GM21528 (cell line): Measurements from ENCODE around the gene PYGL.
"Not testable (repeated sequence)": the region's sequence is repeated elsewhere in the genome, so short reads cannot be mapped to it uniquely, and the experiment has no call there.

Experiments used
- ATAC-seq: cut with Tn5 transposase; IDR thresholded peaks from one replicate; pipeline ENCODE4 v1.9.1; 2021; ENCODE audit warnings: mild to moderate bottlenecking, moderate library complexity; ENCODE audit not compliant: unreplicated experiment, low FRiP score

PYGL gene

GRCh38 chr14:50955373-50956043, 11.2 kb upstream of the PYGL start:
- ATAC-seq: no peak

GRCh38 chr14:50954811-50955372, 10.6 kb upstream of the PYGL start:
- ATAC-seq: no peak

DNA sequence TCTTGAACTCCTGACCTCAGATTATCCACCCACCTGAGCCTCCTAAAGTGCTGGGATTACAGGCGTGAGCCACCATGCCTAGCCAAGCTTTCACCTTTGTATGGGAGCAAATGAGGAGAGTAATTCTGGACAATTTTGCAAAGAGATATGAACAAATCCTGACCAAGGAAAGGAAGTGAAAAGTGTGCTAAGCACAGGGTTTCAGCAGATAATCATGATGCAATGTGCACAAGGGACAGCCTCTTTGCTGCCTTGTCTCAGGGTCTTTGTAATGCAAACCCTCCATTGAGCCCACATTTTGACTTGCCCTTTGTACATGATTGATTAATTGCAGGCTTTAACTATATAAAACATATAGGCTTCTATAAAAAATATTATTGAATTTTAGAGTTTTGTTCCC, 9.2 kb upstream of the PYGL start:
- ATAC-seq: no peak

- ATAC-seq: no peak
Observed at GRCh38 chr14:50951032-50951431, 6.7 kb upstream of the PYGL start.

GRCh38 chr14:50948205-50948604, 3.9 kb upstream of the PYGL start:
- ATAC-seq: no peak

GRCh38 chr14:50947446-50947845, 3.2 kb upstream of the PYGL start:
- no peak for ATAC-seq

DNA sequence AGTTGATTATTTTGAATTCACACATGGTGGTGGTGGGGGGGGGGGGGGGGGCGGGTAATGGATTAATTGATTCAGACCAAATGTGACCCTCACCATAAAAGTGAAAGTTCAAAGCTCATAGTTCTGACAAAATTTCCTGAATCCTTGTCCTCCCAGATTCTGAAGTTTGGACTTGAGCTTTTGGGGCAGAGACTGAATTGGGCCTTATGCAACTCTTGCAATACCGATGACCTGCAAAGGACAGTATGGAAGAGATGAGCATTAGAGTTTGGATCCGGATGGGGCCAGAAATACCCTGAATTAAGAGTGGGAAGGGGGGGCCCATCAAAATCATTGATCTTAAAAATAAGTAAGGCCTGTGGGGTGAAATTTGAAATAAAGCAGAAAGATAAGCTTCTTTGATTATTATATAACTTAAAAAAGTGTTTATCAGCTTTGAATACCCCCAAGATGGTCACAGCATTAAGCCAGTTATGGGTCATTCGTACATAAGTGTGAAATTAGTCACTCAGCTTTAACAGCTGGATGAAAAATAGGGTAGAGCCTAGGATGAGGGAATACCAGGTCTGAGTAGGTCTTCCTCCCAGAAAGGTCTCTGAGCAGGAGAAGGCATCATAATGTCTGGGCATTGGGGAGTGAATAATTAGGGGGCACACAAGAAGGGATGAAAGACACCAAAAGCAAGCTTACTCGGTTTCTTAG, 2.1 kb upstream of the PYGL start:
- no peak for ATAC-seq

DNA sequence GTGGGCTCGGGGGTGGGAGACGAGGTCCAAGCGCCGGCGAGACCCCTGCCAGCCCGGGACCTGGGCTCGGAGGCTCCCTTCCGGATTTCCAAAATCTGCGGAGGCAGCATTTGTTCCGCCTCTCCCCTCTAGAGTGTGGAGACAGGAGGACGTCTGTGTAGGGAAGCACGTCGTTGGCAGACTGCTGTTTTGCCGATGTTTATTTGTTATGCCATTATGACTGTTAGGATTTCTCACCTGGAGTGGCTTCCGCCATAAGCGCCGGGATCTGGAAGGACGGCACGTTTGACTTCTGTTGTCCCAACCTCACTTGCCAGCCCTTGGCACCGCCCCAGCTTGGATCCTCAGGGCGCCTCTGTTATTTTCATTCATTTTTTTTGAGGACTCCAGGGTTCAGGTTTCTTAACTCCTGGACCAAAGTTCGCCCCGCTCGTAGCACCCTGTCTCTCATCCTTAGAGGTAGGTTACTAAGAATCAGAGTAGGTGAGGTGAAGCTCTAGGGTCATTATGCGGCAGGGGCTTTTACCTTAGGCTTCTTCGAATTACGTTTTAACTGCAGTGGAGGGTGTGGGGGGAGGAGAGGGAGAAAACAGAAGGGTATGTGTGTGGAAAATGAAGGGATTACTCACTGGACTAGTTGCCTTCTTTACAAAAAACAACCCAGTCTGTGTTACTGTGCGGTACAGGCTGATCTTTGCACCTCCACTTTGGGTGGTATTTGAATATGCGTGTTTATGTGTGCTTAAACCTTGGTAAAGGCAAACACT, 547 bp upstream of the PYGL start:
- peak; percentile 37 for ATAC-seq

DNA sequence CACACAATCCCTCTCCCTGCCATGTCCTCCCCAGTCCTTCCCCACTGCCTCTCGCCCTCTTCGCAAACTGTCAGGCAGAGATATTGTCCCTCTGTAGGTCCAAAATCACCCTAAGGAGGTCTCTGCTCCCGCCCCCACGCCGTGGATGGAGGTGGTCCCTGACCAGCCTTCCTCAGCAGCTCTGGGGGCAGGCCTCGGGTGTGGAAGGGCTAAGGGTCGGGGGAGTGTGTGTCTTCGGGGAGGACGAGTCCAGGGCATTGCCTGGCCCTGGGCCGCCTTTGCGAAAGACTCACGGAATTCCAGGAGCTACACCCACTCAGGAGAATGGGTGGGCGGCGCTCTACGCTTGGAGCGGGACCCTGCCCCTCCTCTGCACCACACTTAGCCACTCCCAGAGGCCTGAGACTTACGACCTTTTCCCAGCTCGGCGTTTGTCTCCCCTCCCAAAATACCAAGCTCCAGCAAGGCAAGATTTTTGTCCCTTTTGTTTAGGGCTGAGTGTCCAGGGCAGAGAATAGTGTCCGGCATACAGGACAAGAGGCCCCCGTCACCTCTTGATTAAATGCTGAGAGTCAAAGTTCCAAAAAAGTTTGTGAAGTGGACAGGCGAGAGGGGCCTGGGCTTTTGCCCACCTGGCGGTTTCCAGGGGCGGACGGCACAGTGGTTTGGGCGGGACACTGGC, 881 bp downstream of the PYGL start:
- ATAC-seq: no peak

GRCh38 chr14:50941638-50942037, 2.6 kb downstream of the PYGL start:
- ATAC-seq: not testable (repeated sequence)

DNA sequence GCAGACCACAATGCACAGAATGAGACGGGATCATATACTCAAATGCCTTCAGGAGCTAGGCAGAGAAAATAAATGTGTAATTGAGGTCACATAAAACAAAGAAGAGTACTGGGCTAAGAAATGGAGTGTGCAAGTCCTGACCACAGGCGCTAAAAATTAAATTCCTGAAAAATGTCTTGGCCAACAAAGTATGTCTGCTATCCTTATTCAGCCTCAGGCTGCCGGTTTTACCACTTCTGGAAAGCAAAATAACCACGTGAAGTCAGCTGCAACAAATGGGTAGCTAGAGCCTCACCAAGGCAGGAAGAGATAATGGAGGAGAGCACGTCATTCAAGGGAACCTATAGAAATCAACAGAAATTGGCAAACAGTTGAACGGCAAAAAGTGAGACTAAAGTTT, 3.1 kb downstream of the PYGL start:
- no peak for ATAC-seq

DNA sequence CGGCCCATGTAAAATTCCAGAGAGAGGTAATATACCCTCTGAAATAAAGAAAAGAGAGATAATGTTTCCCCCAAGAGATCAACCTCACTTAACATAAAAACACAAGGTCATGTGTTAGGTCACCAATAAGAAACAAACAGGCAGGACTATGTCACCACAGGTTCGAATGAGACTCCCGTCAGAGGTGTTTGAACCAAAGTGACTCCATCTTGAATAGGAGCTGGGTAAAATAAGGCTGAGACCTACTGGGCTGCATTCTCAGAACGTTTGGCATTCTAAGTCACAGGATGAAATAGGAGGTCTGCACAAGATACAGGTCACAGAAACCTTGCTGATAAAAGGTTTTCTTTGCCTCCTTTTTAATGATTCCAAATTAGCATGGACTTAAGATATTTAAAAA, 6.5 kb downstream of the PYGL start:
- no peak for ATAC-seq

- no peak for ATAC-seq
Observed at GRCh38 chr14:50937325-50937724, 7.0 kb downstream of the PYGL start.

- ATAC-seq: no peak
Observed at GRCh38 chr14:50936882-50937281, 7.4 kb downstream of the PYGL start.

DNA sequence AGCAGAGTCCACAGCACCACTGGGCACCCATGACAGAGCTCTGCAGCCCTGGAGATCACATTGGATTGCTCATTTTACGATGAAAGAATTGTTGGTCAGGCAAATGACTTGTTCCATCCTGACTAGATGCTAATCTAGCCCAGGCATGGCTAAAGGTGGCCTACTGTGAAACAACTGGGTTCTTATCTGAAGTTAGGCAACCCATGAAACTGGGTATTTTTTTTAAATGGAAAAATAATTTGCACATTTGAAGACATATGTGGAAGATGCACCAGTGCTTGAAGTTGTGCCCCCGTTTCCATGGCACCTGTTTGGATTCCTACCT, 8.3 kb downstream of the PYGL start:
- no peak for ATAC-seq

GRCh38 chr14:50935126-50936015, 8.9 kb downstream of the PYGL start:
- ATAC-seq: no peak

DNA sequence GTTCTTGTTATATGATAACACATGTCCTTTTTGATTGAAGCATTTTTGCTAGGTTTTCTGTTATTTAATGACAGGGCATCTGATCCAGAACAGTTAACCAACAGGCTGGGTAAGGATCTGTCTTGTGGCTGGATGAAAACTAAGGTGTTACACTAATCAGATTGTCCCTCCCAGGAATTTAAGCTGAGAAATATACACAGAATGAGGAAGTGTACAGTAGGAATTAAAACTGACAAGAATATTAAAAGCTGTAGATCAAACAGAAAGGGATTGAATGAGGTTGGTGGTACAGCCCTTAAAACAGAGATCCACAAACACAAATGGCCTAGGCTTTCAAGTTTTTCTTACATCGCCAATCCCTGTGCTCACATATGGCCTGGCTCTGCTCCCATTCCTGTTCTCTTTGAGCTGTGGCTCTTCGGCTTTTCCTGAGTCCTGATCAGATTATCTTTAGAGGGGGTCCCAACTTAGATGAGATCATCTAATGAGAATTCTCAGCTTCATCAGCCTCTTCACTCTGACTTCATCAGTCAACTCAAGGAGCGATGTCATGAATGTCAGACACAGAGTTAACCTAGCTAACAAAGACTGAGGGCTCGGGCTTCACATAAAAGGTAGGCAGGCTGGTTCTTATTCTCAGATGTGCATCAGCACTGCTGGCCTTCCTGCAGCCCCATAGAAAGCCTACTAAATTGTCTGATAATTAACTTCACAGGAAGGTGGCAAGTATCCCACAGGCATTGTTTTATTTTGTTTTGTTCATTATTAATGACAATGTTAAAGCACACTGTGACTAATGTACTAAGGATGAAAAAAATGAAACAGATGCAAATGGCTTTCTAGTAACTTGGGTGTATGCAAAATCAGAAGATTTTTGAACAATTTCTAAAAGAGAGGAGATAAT, 11.4 kb downstream of the PYGL start:
- no peak for ATAC-seq

DNA sequence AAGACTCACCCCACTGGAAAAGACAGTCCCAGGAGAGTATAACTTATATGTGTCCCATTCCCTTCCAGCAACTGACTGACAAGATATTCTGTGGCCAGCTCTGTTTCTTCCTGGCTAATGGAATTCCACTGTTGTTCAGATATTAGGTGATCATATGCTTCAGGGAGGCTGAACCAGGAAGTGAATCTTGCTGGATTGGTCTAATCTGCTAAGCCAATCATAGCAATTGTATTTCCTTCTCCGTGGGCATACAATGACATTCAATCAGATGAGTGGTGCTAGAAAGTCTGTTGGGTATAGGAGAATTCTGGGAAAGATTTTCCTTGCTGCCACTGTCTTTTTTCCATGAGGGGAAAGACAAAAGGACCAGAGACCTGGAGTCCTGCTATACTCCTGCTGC, 12.1 kb downstream of the PYGL start:
- ATAC-seq: no peak

DNA sequence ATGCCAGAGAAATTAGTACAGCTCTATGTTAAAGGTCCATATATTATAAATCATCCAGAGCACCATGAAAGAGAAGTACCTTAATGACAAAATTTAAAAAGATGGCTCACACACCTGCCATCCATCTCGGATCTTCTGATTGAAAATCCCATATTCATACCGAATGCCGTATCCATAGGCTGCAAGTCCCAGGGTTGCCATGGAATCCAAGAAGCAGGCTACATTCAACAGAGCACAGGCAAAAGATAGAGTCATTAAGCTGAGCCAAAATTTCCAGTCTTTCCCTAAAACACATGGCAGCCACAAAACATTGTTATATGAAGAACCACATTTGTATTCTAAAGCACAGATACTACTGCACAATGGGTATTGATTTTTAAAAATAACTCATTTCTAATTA, 12.7 kb downstream of the PYGL start:
- ATAC-seq: no peak
